HL-60 (cell line): ENCODE measurements around the gene SEPTIN1.
"Not testable (repeated sequence)": the region's sequence is repeated elsewhere in the genome, so short reads cannot be mapped to it uniquely, and the experiment has no call there.

Experiments used
- DNase-seq, 2 experiments: peaks; one replicate each; pipeline ENCODE4 v3.0.0-alpha.2; 2010 to 2020; ENCODE audit warnings: low read depth in 1 of 2, low spot score in 1 of 2
- H3K27ac ChIP-seq: fragments of 250-450 bp; sonication (Bioruptor Pico); replicated peaks from 2 replicates; pipeline ENCODE4 v1.5.1; 2020; ENCODE audit warnings: mild to moderate bottlenecking, moderate library complexity
- H3K27me3 ChIP-seq: fragments of 250-450 bp; sonication (Bioruptor Pico); 2 replicates; pipeline ENCODE4 v1.5.1; 2021; ENCODE audit warnings: mild to moderate bottlenecking, moderate library complexity; ENCODE audit not compliant: insufficient read depth, poor library complexity, severe bottlenecking
- H3K4me3 ChIP-seq: replicated peaks from 2 replicates; pipeline ENCODE4 v1.5.1; 2011; ENCODE audit warnings: mild to moderate bottlenecking, control low read depth, low read length; ENCODE audit not compliant: insufficient read depth
- CTCF ChIP-seq: IDR thresholded peaks from one replicate; pipeline ENCODE4 v1.5.1; 2011; ENCODE audit warnings: low read length, control low read depth, inconsistent platforms; ENCODE audit not compliant: insufficient read depth
- GABPA ChIP-seq: IDR thresholded peaks from 2 replicates; pipeline ENCODE4 v1.6.1; 2012; ENCODE audit warnings: low read depth
- POLR2AphosphoS5 ChIP-seq: IDR thresholded peaks from 2 replicates; pipeline ENCODE4 v1.6.1; 2012; ENCODE audit warnings: low read depth
- REST ChIP-seq: IDR thresholded peaks from 2 replicates; pipeline ENCODE4 v1.6.1; 2012; ENCODE audit warnings: low read depth; ENCODE audit not compliant: insufficient replicate concordance
- SPI1 ChIP-seq: IDR thresholded peaks from 2 replicates; pipeline ENCODE4 v1.6.1; 2012; ENCODE audit warnings: low read depth, mild to moderate bottlenecking, borderline replicate concordance

SEPTIN1 gene

GRCh38 chr16:30348113-30348512 lies 34.2 kb downstream of the SEPTIN1 start:
- Histone ChIP-seq H3K27me3 (no peaks in the 10 kb centered on the region), H3K27ac (no peak overlapping the region), H3K4me3 (no peak overlapping the region)
- no peak for DNase-seq
- no peak for TF ChIP-seq POLR2AphosphoS5
- TF ChIP-seq CTCF = no peak
- no peak for TF ChIP-seq SPI1
- no peak for TF ChIP-seq REST
- TF ChIP-seq GABPA = no peak

- TF ChIP-seq CTCF (no peak), GABPA (no peak), POLR2AphosphoS5 (no peak), SPI1 (no peak), REST (no peak)
- DNase-seq = no peak
- Histone ChIP-seq H3K27ac (no peak overlapping the region), H3K27me3 (no peaks in the 10 kb centered on the region), H3K4me3 (no peak overlapping the region)
Observed at GRCh38 chr16:30346286-30346685, 36.1 kb downstream of the SEPTIN1 start.

GRCh38 chr16:30343491-30343820 lies 38.9 kb downstream of the SEPTIN1 start:
- not testable (repeated sequence) for DNase-seq, H3K27ac ChIP-seq, H3K27me3 ChIP-seq, H3K4me3 ChIP-seq

GRCh38 chr16:30342751-30343490 lies 39.4 kb downstream of the SEPTIN1 start:
- Histone ChIP-seq H3K27me3 (no peaks in the 10 kb centered on the region), H3K27ac (no peak overlapping the region), H3K4me3 (no peak overlapping the region)
- DNase-seq = no peak
- no peak for TF ChIP-seq GABPA
- TF ChIP-seq CTCF = no peak
- no peak for TF ChIP-seq REST
- TF ChIP-seq POLR2AphosphoS5 = no peak
- TF ChIP-seq SPI1 = no peak

GRCh38 chr16:30341971-30342370 lies 40.4 kb downstream of the SEPTIN1 start:
- not testable (repeated sequence) for H3K4me3 ChIP-seq, DNase-seq, H3K27ac ChIP-seq

More at GRCh38 chr16:30341971-30342370, 40.4 kb downstream of the SEPTIN1 start:
- not testable (repeated sequence) for H3K27me3 ChIP-seq
